H1 (cell line): ENCODE measurements around the gene HDLBP.

Experiments used
- CHD1 ChIP-seq: IDR thresholded peaks from 2 replicates; pipeline ENCODE4 v1.6.1; 2012; ENCODE audit warnings: low read depth, low read length, improper control_type of control experiment
- CREB1 ChIP-seq: IDR thresholded peaks from 2 replicates; pipeline ENCODE4 v1.6.1; 2012; ENCODE audit warnings: inconsistent platforms
- CTCF ChIP-seq, 3 experiments: IDR thresholded peaks; 1 replicate in 2 of 3; 2 replicates in 1 of 3; pipeline versions ENCODE4 v1.5.1 to v1.6.1; 2011; ENCODE audit warnings: low read length in 3 of 3, mild to moderate bottlenecking in 3 of 3, inconsistent platforms in 2 of 3, low read depth in 1 of 3, moderate library complexity in 1 of 3; ENCODE audit not compliant: insufficient read depth in 1 of 3; ENCODE audit errors: control extremely low read depth in 1 of 3
- EP300 ChIP-seq, 2 experiments: IDR thresholded peaks; 1 replicate in 1 of 2; 2 replicates in 1 of 2; pipeline ENCODE4 v1.6.1; 2011 to 2012; ENCODE audit warnings: low read depth in 2 of 2, low read length in 2 of 2, mild to moderate bottlenecking in 2 of 2, borderline replicate concordance in 1 of 2, inconsistent platforms in 1 of 2, moderate library complexity in 1 of 2
- JUN ChIP-seq: IDR thresholded peaks from 2 replicates; pipeline ENCODE4 v1.6.1; 2011; ENCODE audit warnings: low read depth, mild to moderate bottlenecking, improper control_type of control experiment, low read length
- JUND ChIP-seq: IDR thresholded peaks from 2 replicates; pipeline ENCODE4 v1.6.1; 2011; ENCODE audit warnings: mild to moderate bottlenecking, improper control_type of control experiment, low read length
- MAFK ChIP-seq: IDR thresholded peaks from 2 replicates; pipeline ENCODE4 v1.6.1; 2012; ENCODE audit warnings: low read depth, mild to moderate bottlenecking, improper control_type of control experiment, low read length
- MAX ChIP-seq: IDR thresholded peaks from 2 replicates; pipeline ENCODE4 v1.6.1; 2012; ENCODE audit warnings: inconsistent platforms
- POLR2A ChIP-seq, 2 experiments: IDR thresholded peaks; 1 replicate in 1 of 2; 2 replicates in 1 of 2; pipeline ENCODE4 v1.6.1; 2011; ENCODE audit warnings: low read depth in 2 of 2, low read length in 2 of 2, mild to moderate bottlenecking in 2 of 2; ENCODE audit errors: control extremely low read depth in 1 of 2
- POLR2AphosphoS5 ChIP-seq: IDR thresholded peaks from 2 replicates; pipeline ENCODE4 v1.6.1; 2011; ENCODE audit warnings: low read depth, low read length
- SAP30 ChIP-seq: fragments of 300-600 bp; sonication (generic); IDR thresholded peaks from 2 replicates; pipeline ENCODE4 v1.7.1; 2012; ENCODE audit warnings: low read length, moderate library complexity, mild to moderate bottlenecking, inconsistent platforms; ENCODE audit not compliant: insufficient read depth, insufficient replicate concordance
- SP2 ChIP-seq: IDR thresholded peaks from 2 replicates; pipeline ENCODE4 v1.6.1; 2012; ENCODE audit warnings: mild to moderate bottlenecking, low read length, inconsistent platforms
- YY1 ChIP-seq: IDR thresholded peaks from 2 replicates; pipeline ENCODE4 v1.6.1; 2011; ENCODE audit warnings: low read depth, mild to moderate bottlenecking, low read length

DNA sequence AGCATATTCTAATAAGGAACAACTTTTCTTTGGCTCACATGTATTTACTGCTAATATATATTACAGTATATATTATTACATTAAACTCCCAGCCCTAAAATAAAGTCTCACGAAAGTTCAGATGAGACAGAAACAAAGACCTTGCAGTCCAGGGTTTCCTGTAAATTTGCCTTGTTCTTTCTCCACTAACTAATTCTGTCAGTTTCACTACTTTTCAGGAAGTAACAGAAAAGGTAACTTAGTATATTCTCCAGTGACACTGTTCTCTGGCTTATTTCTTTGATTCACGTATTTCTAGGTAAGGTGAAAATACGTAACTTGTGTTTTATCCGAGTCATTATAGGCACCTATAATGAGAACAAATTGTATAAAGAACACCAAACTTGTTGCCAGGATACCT, 35.2 kb downstream of the HDLBP start:
- TF ChIP-seq JUN: no peak
- TF ChIP-seq CTCF (IDR thresholded peaks at IDR 0.05; ENCODE audit: control extremely low read depth in 1 of 3, insufficient read depth in 1 of 3, low read depth in 1 of 3, low read length in 3 of 3): no peak
- TF ChIP-seq POLR2AphosphoS5: no peak
- TF ChIP-seq YY1: no peak
- TF ChIP-seq CHD1: no peak
- TF ChIP-seq EP300 (IDR thresholded peaks at IDR 0.05; ENCODE audit: borderline replicate concordance in 1 of 2, low read depth in 2 of 2, low read length in 2 of 2): no peak
- no peak for TF ChIP-seq POLR2A (IDR thresholded peaks at IDR 0.05; ENCODE audit: control extremely low read depth in 1 of 2, low read depth in 2 of 2, low read length in 2 of 2)
- TF ChIP-seq JUND: no peak
- TF ChIP-seq SAP30: no peak
- no peak for TF ChIP-seq MAFK
- no peak for TF ChIP-seq SP2
- no peak for TF ChIP-seq MAX
- TF ChIP-seq CREB1: no peak
